GM18907 (cell line): ENCODE results near the gene UBAP2.

Experiments
- ATAC-seq: cut with Tn5 transposase; IDR thresholded peaks from one replicate; pipeline ENCODE4 v1.9.1; 2021; ENCODE audit warnings: mild to moderate bottlenecking, moderate library complexity; ENCODE audit not compliant: unreplicated experiment

The UBAP2 gene, protein sequence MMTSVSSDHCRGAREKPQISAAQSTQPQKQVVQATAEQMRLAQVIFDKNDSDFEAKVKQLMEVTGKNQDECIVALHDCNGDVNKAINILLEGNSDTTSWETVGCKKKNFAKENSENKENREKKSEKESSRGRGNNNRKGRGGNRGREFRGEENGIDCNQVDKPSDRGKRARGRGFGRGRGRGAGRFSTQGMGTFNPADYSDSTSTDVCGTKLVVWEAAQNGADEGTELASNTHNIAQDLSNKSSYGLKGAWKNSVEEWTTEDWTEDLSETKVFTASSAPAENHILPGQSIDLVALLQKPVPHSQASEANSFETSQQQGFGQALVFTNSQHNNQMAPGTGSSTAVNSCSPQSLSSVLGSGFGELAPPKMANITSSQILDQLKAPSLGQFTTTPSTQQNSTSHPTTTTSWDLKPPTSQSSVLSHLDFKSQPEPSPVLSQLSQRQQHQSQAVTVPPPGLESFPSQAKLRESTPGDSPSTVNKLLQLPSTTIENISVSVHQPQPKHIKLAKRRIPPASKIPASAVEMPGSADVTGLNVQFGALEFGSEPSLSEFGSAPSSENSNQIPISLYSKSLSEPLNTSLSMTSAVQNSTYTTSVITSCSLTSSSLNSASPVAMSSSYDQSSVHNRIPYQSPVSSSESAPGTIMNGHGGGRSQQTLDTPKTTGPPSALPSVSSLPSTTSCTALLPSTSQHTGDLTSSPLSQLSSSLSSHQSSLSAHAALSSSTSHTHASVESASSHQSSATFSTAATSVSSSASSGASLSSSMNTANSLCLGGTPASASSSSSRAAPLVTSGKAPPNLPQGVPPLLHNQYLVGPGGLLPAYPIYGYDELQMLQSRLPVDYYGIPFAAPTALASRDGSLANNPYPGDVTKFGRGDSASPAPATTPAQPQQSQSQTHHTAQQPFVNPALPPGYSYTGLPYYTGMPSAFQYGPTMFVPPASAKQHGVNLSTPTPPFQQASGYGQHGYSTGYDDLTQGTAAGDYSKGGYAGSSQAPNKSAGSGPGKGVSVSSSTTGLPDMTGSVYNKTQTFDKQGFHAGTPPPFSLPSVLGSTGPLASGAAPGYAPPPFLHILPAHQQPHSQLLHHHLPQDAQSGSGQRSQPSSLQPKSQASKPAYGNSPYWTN

GRCh38 chr9:34048727-34049629, at the start of gene UBAP2:
Gene UBAP2 (minus strand): TSS chr9:34048887. CDS start chr9:34017148, 31,739 bp downstream.
- ATAC-seq, result peak; percentile 80

DNA sequence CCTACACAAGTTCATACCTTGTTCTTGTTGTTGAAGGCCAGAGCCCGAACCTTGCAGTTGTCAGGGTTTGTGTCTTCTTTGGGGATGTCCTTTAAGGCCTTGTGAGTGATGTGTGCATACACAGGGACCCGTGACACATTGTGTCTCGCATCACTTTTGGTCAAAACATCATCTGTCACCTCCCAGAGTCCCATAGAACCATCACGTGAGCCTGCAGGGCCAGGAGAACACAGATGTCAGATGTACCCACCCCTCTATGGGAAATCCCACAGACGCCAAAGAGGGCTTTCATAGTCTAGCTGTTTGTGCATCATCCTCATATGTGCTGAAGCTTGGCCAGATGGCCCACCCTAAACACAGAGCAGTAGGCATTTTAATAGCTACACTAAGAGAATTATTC, 49.6 kb upstream of the UBAP2 start:
- peak; percentile 61 for ATAC-seq

DNA sequence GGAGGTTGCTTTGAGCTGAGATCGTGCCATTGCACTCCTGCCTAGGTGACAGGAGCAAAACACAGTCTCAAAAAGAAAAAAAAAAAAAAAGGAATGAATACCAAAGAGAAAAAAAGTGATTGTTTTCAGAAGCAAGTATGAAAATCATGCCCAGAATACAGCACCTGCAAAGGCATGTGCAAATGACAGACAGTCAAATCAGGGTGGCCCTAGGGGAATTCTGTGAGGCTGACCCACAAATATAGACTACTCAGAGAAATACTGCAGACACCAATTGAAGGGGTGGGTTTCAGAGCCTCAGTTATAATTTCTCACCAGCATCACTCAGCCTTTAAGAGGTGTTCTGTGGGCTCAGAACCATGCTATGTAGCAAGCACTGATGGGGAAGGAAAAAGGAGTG, 49.2 kb upstream of the UBAP2 start:
- ATAC-seq, result peak; percentile 83

GRCh38 chr9:34096751-34097150, 48.1 kb upstream of the UBAP2 start:
- ATAC-seq, result no peak

- no peak for ATAC-seq
Measured at GRCh38 chr9:34093578-34093977, 44.9 kb upstream of the UBAP2 start.

GRCh38 chr9:34089311-34089710, 40.6 kb upstream of the UBAP2 start:
- no peak for ATAC-seq

DNA sequence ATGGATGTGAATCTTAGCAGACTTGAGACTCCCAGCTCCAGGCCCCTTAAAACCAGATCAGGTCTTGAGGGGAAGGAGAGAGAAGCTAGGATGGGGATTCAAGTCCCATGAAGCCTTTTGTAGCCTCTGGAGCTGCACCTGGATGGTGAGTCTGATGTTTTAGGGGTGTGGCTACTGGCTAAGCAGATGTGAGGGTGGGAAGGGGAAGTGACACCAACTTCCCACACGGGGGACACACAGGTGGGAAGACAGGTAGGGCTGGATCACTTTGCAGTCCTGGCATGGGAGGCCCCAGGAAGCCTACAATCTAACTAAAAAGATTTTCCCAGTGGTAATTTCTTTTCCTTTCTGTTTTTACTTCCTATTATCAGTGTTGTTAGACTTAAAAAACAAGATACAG, 38.7 kb upstream of the UBAP2 start:
- no peak for ATAC-seq

- no peak for ATAC-seq
Measured at GRCh38 chr9:34086864-34087263, 38.2 kb upstream of the UBAP2 start.

DNA sequence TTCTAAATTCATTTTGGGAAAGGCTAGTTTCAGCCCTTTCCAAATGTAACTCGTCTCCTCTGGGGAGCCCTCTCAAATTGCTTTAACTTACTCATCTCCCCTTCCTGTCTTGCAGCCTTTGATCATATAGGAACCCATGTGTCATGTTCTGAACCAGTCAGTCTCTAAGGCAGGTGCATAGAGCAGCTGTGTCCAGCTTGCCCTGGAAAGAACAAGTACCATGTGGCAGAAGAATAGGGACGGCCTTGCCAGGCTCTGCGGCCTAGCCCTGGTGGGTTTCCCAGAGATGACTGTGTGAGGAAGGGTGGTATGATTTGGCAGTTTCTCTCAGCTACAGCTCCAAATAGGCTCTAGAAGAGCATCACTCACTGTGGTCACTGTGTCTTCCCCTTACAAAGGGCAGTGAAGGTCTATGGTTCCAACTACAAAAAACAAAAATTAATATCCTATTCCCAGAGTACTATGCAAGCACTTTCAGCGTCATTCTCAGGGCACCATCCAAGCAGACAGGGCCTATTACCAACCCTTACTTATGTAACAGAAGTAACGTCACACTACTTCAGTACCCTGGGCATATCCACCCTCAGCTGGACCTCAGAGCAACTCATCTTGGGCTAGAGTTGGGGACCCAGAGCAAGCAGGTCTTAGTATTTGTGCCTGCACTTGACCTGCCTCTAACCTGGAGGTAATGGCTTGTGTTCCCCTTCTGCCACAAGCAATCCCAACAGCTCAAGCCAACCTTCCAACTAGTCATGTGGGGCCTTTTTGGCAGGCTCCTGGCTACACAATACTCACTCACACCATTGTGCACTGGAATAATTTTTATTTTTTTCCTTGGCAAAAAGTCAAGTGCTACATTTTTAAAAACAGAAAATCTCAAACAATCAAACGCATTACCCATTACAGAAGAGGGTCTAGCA, 37.2 kb upstream of the UBAP2 start:
- no peak for ATAC-seq

DNA sequence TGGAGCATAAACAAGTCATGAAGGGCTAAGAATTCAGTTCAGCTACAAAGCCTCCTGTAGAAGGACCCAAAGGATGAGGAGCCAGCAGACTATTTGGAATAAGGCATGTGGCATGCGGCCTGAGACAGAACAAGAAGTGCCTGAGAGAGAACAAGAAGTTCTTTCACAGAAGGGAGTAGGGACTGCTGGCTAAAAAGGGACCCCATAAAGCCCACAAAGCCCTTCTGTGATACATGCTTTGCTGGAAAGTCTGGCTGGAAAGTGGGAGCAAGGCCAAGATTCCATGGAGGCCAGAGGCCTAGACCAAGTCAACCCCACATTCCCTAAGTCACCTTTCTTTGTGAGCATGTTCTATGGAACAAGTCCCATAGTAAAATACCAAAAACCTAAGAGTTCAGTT, 35.9 kb upstream of the UBAP2 start:
- no peak for ATAC-seq

DNA sequence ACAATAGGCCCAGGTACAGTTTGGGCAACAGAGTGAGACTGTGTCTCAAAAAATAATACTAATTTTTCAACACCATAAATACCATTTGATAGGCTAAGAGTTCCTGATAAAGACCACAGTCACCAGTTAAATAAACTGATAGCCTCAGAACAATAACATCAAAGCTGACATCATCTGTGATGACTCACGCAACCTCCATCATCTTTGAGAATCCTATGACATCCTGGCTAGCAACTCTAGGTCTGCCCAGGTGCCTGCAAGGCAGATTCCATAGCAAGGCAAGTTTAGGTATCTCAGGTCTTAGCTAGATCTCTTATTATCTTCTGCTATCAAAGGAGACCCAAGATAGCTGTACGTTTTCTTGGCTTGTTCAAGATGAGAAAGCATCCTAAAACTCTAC, 30.5 kb upstream of the UBAP2 start:
- ATAC-seq, result no peak

DNA sequence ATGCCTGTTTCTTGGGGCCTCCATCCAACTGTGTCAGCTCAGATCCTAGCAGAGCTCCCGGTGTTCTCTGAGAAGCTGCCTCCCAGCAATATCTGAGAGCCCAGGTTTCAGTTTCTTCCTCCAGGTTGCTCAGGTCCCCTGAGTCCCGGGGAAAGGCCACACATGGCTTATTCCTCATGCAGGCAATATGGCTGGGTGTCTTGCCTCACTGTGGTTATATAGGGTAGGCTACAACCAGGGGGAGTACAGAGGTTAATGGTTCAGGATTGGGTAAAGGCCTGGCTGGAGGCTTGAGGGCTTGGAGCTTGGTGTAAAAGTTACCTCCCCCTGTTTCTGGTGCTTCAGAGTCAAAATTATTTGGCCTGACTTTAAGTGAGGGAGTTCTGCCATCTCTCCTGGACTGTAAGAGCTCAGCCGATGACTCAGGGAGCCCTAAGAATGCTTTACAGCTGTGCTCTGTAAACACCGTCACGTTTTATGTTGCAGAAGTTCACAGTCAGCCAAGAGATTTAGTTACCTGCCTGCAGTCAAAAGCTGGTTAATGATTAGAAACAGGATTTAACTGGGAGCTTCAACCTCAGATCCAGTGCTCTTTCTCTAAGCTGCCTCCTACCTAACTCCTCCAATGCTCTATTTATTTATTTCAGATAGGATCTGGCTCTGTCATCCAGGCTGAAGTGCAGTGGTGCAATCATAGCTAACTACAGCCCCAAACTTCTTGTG, 24.3 kb upstream of the UBAP2 start:
- no peak for ATAC-seq

- no peak for ATAC-seq
Measured at GRCh38 chr9:34072410-34072809, 23.7 kb upstream of the UBAP2 start.

GRCh38 chr9:34070606-34071324, 22.1 kb upstream of the UBAP2 start:
- ATAC-seq, result no peak

DNA sequence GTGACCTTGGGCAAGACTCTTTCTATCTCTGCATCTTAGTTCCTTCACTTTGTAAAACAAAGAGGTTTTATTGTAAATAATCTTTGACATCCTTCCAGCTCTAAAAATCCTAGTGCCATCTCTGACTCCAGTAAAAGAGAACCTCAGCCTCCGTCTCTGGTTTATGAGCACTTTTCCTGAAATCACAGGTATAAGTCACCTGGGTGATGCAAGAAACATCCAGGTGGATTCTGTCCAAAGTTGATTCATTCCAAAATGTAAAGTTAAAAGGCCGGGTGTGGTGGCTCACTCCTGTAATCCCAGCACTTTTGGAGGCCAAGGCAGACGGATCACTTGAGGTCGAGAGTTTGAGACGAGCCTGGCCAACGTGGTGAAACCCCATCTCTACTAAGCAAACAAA, 21.1 kb upstream of the UBAP2 start:
- ATAC-seq, result no peak

DNA sequence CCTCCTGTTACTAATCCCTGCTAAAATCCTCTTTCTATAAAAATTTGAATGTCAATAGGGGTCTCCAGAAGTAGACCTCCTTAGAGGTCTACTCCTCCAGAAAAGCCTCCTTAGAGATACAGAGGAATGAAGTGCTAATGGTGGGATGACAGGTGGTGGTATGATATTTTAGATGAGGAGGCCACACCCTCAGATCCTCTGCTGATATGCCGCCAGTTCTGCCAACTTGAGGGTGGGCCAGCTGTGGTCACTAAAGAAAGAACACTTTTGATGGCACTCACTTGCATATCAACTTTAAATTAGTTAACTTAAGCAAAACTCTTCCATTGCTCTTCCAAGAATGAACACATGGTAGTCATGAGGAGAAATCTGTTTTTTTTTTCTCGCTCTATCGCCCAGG, 16.9 kb upstream of the UBAP2 start:
- ATAC-seq, result no peak

- ATAC-seq, result no peak
Measured at GRCh38 chr9:34059954-34060353, 11.3 kb upstream of the UBAP2 start.

GRCh38 chr9:34059281-34059680, 10.6 kb upstream of the UBAP2 start:
- no peak for ATAC-seq
